GM12878 (cell line): ENCODE data around the gene STRBP. TPM values are rescaled to one million over a fixed set of nuclear protein-coding genes. Genes with fewer than 3 reads are reported as not detected.

Experiments
- ATAC-seq: fragments of 200-7000 bp; cut with Tn5 transposase; 3 replicates; pipeline ENCODE4 v1.9.1; 2020; ENCODE audit warnings: mild to moderate bottlenecking, moderate library complexity
- BruUV-seq: library from RNA; stranded (reverse); fragments of 400-500 nt; replicated peaks from 2 replicates; lab custom pipeline; 2021; lab: Mats Ljungman, UMichigan
- CTCF ChIA-PET: fragments of 300-600 bp; sonication (Branson Sonifier 250); formaldehyde crosslinking; extraction: SDS; loops from one replicate; lab custom pipeline; 2021; ENCODE audit warnings: inconsistent platforms; lab: Yijun Ruan, JAX
- POLR2A ChIA-PET: fragments of 350-600 bp; formaldehyde crosslinking; extraction: SDS; loops from one replicate; lab custom pipeline; 2021; ENCODE audit warnings: inconsistent platforms; lab: Charles Lee
- RAD21 ChIA-PET: fragments of 300-600 bp; sonication (Branson Sonifier 250); formaldehyde crosslinking; loops from one replicate; lab custom pipeline; 2023; ENCODE audit warnings: antibody characterized with exemption; ENCODE audit not compliant: unreplicated experiment; lab: Charles Lee
- SMC1A ChIA-PET: fragments of 300-600 bp; sonication (Branson Sonifier 250); formaldehyde crosslinking; loops from one replicate; lab custom pipeline; 2023; ENCODE audit not compliant: unreplicated experiment, uncharacterized antibody; lab: Charles Lee
- DNase-seq: peaks from one replicate; pipeline ENCODE4 v3.0.0-alpha.2; 2011; ENCODE audit warnings: low read depth, low spot score
- FAIRE-seq: peaks from 3 replicates; lab custom pipeline; 2011; peaks lifted over from hg19 to GRCh38; lab: Jason Lieb, UNC
- H2AFZ ChIP-seq: 2 replicates; pipeline ENCODE4 v1.6.0; 2011; ENCODE audit warnings: low read depth, low read length, control low read depth; ENCODE audit not compliant: control insufficient read depth
- H3K27ac ChIP-seq: 2 replicates; pipeline ENCODE4 v1.5.1; 2011; ENCODE audit warnings: control low read depth; ENCODE audit not compliant: control insufficient read depth, insufficient read depth
- H3K27me3 ChIP-seq, 2 experiments: replicated peaks in 1 of 2; 2 replicates each; pipeline versions ENCODE4 v1.6.0 to v1.6.1; 2011; ENCODE audit warnings: low read length in 1 of 2; ENCODE audit not compliant: control insufficient read depth in 2 of 2, insufficient read depth in 2 of 2
- H3K36me3 ChIP-seq, 2 experiments: 2 replicates each; pipeline ENCODE4 v1.5.1; 2011; ENCODE audit warnings: low read length in 1 of 2; ENCODE audit not compliant: control insufficient read depth in 2 of 2, insufficient read depth in 2 of 2
- H3K4me1 ChIP-seq: 2 replicates; pipeline ENCODE4 v1.6.1; 2011; ENCODE audit warnings: mild to moderate bottlenecking, low read length, moderate library complexity, mixed read lengths; ENCODE audit not compliant: control insufficient read depth, insufficient read depth
- H3K4me2 ChIP-seq: 2 replicates; pipeline ENCODE4 v1.6.0; 2011; ENCODE audit warnings: control low read depth; ENCODE audit not compliant: control insufficient read depth, insufficient read depth
- H3K4me3 ChIP-seq: fragments of 200-600 bp; sonication (generic); 2 replicates; pipeline ENCODE4 v1.5.1; 2016
- H3K79me2 ChIP-seq: 2 replicates; pipeline ENCODE4 v1.6.0; 2011; ENCODE audit warnings: low read length; ENCODE audit not compliant: control insufficient read depth, insufficient read depth
- H3K9ac ChIP-seq: 2 replicates; pipeline ENCODE4 v1.8.0; 2011; ENCODE audit warnings: low read length, control low read depth, mixed read lengths; ENCODE audit not compliant: control insufficient read depth, insufficient read depth
- H3K9me3 ChIP-seq: replicated peaks from 3 replicates; pipeline ENCODE4 v1.5.1; 2011; ENCODE audit warnings: mild to moderate bottlenecking, low read length; ENCODE audit not compliant: control insufficient read depth, insufficient read depth
- H4K20me1 ChIP-seq: 2 replicates; pipeline ENCODE4 v1.6.0; 2011; ENCODE audit not compliant: control insufficient read depth, insufficient read depth
- CEBPB ChIP-seq, 2 experiments: fragments of 150-350 bp in 1 of 2; IDR thresholded peaks; 2 replicates each; pipeline ENCODE4 v1.6.1; 2012 to 2014; ENCODE audit warnings: low read depth in 2 of 2, low read length in 2 of 2, borderline replicate concordance in 1 of 2, inconsistent platforms in 1 of 2
- EED ChIP-seq: sonication (generic); IDR thresholded peaks from 2 replicates; pipeline ENCODE4 v1.6.1; 2016; ENCODE audit warnings: antibody characterized with exemption, low read depth
- EP300 ChIP-seq, 2 experiments: fragments of 150-350 bp in 1 of 2; IDR thresholded peaks; 2 replicates each; pipeline ENCODE4 v1.6.1; 2011 to 2012; ENCODE audit warnings: low read depth in 2 of 2, low read length in 2 of 2, borderline replicate concordance in 1 of 2, improper control_type of control experiment in 1 of 2, inconsistent platforms in 1 of 2; ENCODE audit not compliant: control insufficient read depth in 1 of 2
- HDAC6 ChIP-seq: fragments of 200-600 bp; sonication (generic); IDR thresholded peaks from one replicate; pipeline ENCODE4 v1.8.0; 2017; ENCODE audit warnings: antibody characterized with exemption; ENCODE audit not compliant: unreplicated experiment
- LARP7 ChIP-seq: fragments of 450-650 bp; IDR thresholded peaks from 2 replicates; pipeline ENCODE4 v1.6.1; 2017; ENCODE audit warnings: mild to moderate bottlenecking
- PAX5 ChIP-seq: IDR thresholded peaks from 2 replicates; pipeline ENCODE4 v1.6.1; 2011; ENCODE audit warnings: low read depth, low read length, borderline replicate concordance
- POLR2A ChIP-seq: IDR thresholded peaks from 2 replicates; pipeline ENCODE4 v1.6.1; 2011; ENCODE audit warnings: low read depth, mild to moderate bottlenecking, low read length
- ZNF217 ChIP-seq: fragments of 450-650 bp; IDR thresholded peaks from 2 replicates; pipeline ENCODE4 v1.6.1; 2017; ENCODE audit warnings: antibody characterized with exemption, mild to moderate bottlenecking
- WGBS: methylation state at CpG from one replicate; pipeline ENCODE4 v1.1.6; 2016; ENCODE audit warnings: low lambda C conversion rate; ENCODE audit not compliant: insufficient replicate concordance, insufficient coverage; ENCODE audit errors: missing lambda C conversion rate; 5-methylcytosine and 5-hydroxymethylcytosine counted together
- in situ Hi-C: fragments of 300-500 bp; cut with MboI; formaldehyde crosslinking; loops from 9 replicates; pipeline ENCODE4 v1.14.3; 2018; ENCODE audit warnings: mixed read lengths
- intact Hi-C: fragments of 100-400 bp; cut with micrococcal nuclease; formaldehyde crosslinking; loops from one replicate; pipeline ENCODE4 v1.14.2; 2022; ENCODE audit not compliant: unreplicated experiment
- polyA plus RNA-seq, 11 experiments: library from polyadenylated mRNA; depleted of rRNA in 4 of 11; unstranded in 6 of 11; stranded (reverse) in 5 of 11; fragments of >200 nt; fragmentation: Nextera tagmentation in 4 of 11; fragmentation: Illumina TruSeq in 1 of 11; extraction: Ambion mirVana in 4 of 11; extraction: Trizol in 1 of 11; gene quantifications; 1 replicate in 1 of 11; 2 replicates in 10 of 11; pipeline versions ENCODE4 v1.2.1 to v1.2.3, GENCODE V29; 2011 to 2016; ENCODE audit warnings: inconsistent platforms in 2 of 11, missing spikeins in 2 of 11, low read depth in 1 of 11
- total RNA-seq, 4 experiments: library from RNA; depleted of rRNA in 3 of 4; stranded (reverse); fragments of >200 nt in 3 of 4; fragmentation: Illumina TruSeq in 1 of 4; extraction: Trizol in 1 of 4; gene quantifications; 2 replicates each; pipeline versions ENCODE4 v1.2.1 to v1.2.3, GENCODE V29; 2013 to 2021
- TF ChIP-seq, protein P1 (sequence below): fragments of 450-650 bp; IDR thresholded peaks from 2 replicates; pipeline ENCODE4 v1.6.1; 2017; ENCODE audit warnings: mild to moderate bottlenecking, moderate library complexity
- TF ChIP-seq, protein P2 (sequence below): IDR thresholded peaks from 2 replicates; pipeline ENCODE4 v1.6.1; 2012; ENCODE audit warnings: improper control_type of control experiment, low read depth, low read length; ENCODE audit not compliant: insufficient replicate concordance

The STRBP gene
- total and polyA plus RNA-seq, 10 of the 15 experiments (the other 5 are each of a cell fraction or from before 2014, with no cell fraction given): 31.0 to 96.8 (median 71.4) TPM

DNA sequence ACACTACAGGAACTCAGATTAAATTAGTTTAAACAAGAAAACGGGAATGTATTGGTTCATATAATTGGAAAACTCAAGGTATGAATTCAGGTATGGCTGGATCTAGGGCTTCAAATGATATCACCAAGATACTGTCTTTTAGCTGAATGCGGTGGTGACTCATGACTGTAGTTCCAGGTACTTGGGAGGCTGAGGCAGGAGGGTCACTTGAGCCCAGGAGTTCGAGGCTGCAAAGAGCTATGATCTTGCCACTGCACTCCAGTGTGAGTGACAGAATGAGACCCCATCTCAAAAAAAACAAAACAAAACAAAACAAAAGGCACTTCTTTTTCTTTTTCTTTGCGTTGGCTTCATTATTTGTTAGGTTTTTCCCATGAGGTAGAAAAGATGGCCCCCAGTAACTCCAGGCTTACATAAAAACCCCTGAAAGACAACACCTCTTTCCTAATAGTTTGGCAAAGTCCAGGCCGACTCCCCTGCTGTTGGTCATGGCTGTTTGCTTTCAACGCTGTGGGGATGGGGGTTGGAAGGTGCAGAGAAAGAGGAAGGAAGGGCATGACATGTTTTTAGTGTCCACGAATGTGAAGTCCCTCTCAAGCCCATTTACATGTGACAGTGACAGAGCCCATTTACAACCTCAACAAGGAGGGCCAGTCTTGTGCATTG lies 47.8 kb upstream of the STRBP start:
- ATAC-seq: peak; percentile 23
- POLR2A ChIA-PET: interaction anchor here (0.5 to 3.0 kb wide), 4 partner anchors 9 to 247 kb away, joined by 3 to 30 read pairs (median 3); no protein-coding TSS in a partner anchor
- Histone ChIP-seq H3K4me1 (peaks cover 39% of the 10 kb centered on the region), H3K27me3 (no peaks in the 10 kb centered on the region), H3K4me3 (no peak overlapping the region), H3K27ac (no peak overlapping the region), H3K79me2 (no peaks in the 10 kb centered on the region), H3K36me3 (no peaks in the 10 kb centered on the region), H4K20me1 (no peaks in the 10 kb centered on the region), H3K4me2 (no peak overlapping the region), H3K9me3 (no peaks in the 10 kb centered on the region), H3K9ac (no peak overlapping the region), H2AFZ (no peak overlapping the region; the same call in 1 of the 2 replicates)
- WGBS: 31% methylated on average over 7 of the region's 7 CpGs
- SMC1A ChIA-PET: interaction anchor here (1.0 to 18.1 kb wide), 3 partner anchors 11 to 23 kb away, joined by 3 to 268 read pairs (median 4); no protein-coding TSS in a partner anchor
- BruUV-seq: no TSS peak
- RAD21 ChIA-PET: interaction anchor here (5.8 kb wide), 1 partner anchor 23 kb away, joined by 61 read pairs; no protein-coding TSS in a partner anchor
- CTCF ChIA-PET: interaction anchor here (0.7 kb wide), 1 partner anchor 33 kb away, joined by 3 read pairs; no protein-coding TSS in a partner anchor
- intact Hi-C loops (no loop called here), in situ Hi-C loops (no loop called here)
- DNase-seq: no peak
- peak; percentile 31 for FAIRE-seq
- TF ChIP-seq ZNF217 (no peak), HDAC6 (no peak), CEBPB (IDR thresholded peaks at IDR 0.05; ENCODE audit: borderline replicate concordance in 1 of 2, low read depth in 2 of 2, low read length in 2 of 2) (no peak), EP300 (IDR thresholded peaks at IDR 0.05; ENCODE audit: borderline replicate concordance in 1 of 2, control insufficient read depth in 1 of 2, low read depth in 2 of 2, low read length in 2 of 2) (no peak), POLR2A (no peak), LARP7 (no peak), EED (no peak), PAX5 (no peak)
- TF ChIP-seq, protein P1, sequence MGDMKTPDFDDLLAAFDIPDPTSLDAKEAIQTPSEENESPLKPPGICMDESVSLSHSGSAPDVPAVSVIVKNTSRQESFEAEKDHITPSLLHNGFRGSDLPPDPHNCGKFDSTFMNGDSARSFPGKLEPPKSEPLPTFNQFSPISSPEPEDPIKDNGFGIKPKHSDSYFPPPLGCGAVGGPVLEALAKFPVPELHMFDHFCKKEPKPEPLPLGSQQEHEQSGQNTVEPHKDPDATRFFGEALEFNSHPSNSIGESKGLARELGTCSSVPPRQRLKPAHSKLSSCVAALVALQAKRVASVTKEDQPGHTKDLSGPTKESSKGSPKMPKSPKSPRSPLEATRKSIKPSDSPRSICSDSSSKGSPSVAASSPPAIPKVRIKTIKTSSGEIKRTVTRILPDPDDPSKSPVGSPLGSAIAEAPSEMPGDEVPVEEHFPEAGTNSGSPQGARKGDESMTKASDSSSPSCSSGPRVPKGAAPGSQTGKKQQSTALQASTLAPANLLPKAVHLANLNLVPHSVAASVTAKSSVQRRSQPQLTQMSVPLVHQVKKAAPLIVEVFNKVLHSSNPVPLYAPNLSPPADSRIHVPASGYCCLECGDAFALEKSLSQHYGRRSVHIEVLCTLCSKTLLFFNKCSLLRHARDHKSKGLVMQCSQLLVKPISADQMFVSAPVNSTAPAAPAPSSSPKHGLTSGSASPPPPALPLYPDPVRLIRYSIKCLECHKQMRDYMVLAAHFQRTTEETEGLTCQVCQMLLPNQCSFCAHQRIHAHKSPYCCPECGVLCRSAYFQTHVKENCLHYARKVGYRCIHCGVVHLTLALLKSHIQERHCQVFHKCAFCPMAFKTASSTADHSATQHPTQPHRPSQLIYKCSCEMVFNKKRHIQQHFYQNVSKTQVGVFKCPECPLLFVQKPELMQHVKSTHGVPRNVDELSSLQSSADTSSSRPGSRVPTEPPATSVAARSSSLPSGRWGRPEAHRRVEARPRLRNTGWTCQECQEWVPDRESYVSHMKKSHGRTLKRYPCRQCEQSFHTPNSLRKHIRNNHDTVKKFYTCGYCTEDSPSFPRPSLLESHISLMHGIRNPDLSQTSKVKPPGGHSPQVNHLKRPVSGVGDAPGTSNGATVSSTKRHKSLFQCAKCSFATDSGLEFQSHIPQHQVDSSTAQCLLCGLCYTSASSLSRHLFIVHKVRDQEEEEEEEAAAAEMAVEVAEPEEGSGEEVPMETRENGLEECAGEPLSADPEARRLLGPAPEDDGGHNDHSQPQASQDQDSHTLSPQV: no peak
- TF ChIP-seq, protein P2, sequence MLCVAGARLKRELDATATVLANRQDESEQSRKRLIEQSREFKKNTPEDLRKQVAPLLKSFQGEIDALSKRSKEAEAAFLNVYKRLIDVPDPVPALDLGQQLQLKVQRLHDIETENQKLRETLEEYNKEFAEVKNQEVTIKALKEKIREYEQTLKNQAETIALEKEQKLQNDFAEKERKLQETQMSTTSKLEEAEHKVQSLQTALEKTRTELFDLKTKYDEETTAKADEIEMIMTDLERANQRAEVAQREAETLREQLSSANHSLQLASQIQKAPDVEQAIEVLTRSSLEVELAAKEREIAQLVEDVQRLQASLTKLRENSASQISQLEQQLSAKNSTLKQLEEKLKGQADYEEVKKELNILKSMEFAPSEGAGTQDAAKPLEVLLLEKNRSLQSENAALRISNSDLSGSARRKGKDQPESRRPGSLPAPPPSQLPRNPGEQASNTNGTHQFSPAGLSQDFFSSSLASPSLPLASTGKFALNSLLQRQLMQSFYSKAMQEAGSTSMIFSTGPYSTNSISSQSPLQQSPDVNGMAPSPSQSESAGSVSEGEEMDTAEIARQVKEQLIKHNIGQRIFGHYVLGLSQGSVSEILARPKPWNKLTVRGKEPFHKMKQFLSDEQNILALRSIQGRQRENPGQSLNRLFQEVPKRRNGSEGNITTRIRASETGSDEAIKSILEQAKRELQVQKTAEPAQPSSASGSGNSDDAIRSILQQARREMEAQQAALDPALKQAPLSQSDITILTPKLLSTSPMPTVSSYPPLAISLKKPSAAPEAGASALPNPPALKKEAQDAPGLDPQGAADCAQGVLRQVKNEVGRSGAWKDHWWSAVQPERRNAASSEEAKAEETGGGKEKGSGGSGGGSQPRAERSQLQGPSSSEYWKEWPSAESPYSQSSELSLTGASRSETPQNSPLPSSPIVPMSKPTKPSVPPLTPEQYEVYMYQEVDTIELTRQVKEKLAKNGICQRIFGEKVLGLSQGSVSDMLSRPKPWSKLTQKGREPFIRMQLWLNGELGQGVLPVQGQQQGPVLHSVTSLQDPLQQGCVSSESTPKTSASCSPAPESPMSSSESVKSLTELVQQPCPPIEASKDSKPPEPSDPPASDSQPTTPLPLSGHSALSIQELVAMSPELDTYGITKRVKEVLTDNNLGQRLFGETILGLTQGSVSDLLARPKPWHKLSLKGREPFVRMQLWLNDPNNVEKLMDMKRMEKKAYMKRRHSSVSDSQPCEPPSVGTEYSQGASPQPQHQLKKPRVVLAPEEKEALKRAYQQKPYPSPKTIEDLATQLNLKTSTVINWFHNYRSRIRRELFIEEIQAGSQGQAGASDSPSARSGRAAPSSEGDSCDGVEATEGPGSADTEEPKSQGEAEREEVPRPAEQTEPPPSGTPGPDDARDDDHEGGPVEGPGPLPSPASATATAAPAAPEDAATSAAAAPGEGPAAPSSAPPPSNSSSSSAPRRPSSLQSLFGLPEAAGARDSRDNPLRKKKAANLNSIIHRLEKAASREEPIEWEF: no peak
